ENCODE measurements around the gene AK1.
"Not testable (repeated sequence)": the region's sequence is repeated elsewhere in the genome, so short reads cannot be mapped to it uniquely, and the experiment has no call there.

Gene AK1

GRCh38 chr9:127847833-127848755, 29.4 kb downstream of the AK1 start:
- no peak for DNase-seq (ENCODE audit: low read depth)

GRCh38 chr9:127847178-127847510, 30.3 kb downstream of the AK1 start:
- no peak for DNase-seq (ENCODE audit: low read depth)

GRCh38 chr9:127846443-127847177, 30.9 kb downstream of the AK1 start:
- DNase-seq (ENCODE audit: low read depth) = no peak

GRCh38 chr9:127845619-127846018, 31.9 kb downstream of the AK1 start:
- not testable (repeated sequence) for DNase-seq (ENCODE audit: low read depth)

GRCh38 chr9:127844821-127845359, 32.6 kb downstream of the AK1 start:
- DNase-seq (ENCODE audit: low read depth) = no peak

- DNase-seq (ENCODE audit: low read depth) = no peak
Observed at GRCh38 chr9:127841087-127841835, 36.2 kb downstream of the AK1 start.

GRCh38 chr9:127838375-127839078, 38.9 kb downstream of the AK1 start:
- no peak for DNase-seq (ENCODE audit: low read depth)

- DNase-seq (ENCODE audit: low read depth) = no peak
Observed at GRCh38 chr9:127837346-127837745, 40.1 kb downstream of the AK1 start.

GRCh38 chr9:127836561-127836960, 40.9 kb downstream of the AK1 start:
- not testable (repeated sequence) for DNase-seq (ENCODE audit: low read depth)

GRCh38 chr9:127835991-127836516, 41.4 kb downstream of the AK1 start:
- no peak for DNase-seq (ENCODE audit: low read depth)

GRCh38 chr9:127833555-127833954, 43.9 kb downstream of the AK1 start:
- DNase-seq (ENCODE audit: low read depth) = no peak

- no peak for DNase-seq (ENCODE audit: low read depth)
Observed at GRCh38 chr9:127832248-127832647, 45.2 kb downstream of the AK1 start.

- no peak for DNase-seq (ENCODE audit: low read depth)
Observed at GRCh38 chr9:127829205-127829906, 48.1 kb downstream of the AK1 start.

GRCh38 chr9:127828262-127829031, 49.0 kb downstream of the AK1 start:
- DNase-seq (ENCODE audit: low read depth) = no peak

GRCh38 chr9:127826253-127826913, 51.1 kb downstream of the AK1 start:
- no peak for DNase-seq (ENCODE audit: low read depth)

- DNase-seq (ENCODE audit: low read depth) = no peak
Observed at GRCh38 chr9:127825319-127826051, 52.0 kb downstream of the AK1 start.

- no peak for DNase-seq (ENCODE audit: low read depth)
Observed at GRCh38 chr9:127822108-127822507, 55.4 kb downstream of the AK1 start.

- no peak for DNase-seq (ENCODE audit: low read depth)
Observed at GRCh38 chr9:127818574-127818973, 58.9 kb downstream of the AK1 start.

All from activated T-helper 1 cell treated with Interleukin-2 at 50 U/mL for 16 hours (primary cell).